ENCODE results near the gene DBI.

DBI gene

GRCh38 chr2:119354860-119355259 is 11.9 kb upstream of the DBI start:
- POLR2A ChIA-PET, result no interaction called here
- CTCF ChIA-PET, result no interaction called here
- no peak overlapping the region for H3K4me3 ChIP-seq (ENCODE audit: low read depth, low read length)
- DNase-seq (ENCODE audit: low read depth, low spot score), result no peak
- TF ChIP-seq CTCF (IDR thresholded peaks at IDR 0.05; ENCODE audit: insufficient read depth, low read length, missing control alignments), result no peak

- CTCF ChIA-PET, result interaction anchor here (1.7 kb wide), 1 partner anchor 116 kb away, joined by 3 read pairs; no protein-coding TSS in a partner anchor
- DNase-seq (ENCODE audit: low read depth, low spot score), result no peak
- TF ChIP-seq CTCF (IDR thresholded peaks at IDR 0.05; ENCODE audit: insufficient read depth, low read length, missing control alignments), result no peak
- POLR2A ChIA-PET, result interaction anchor here (0.6 kb wide), 1 partner anchor 60 kb away, joined by 7 read pairs; no protein-coding TSS in a partner anchor
- no peak overlapping the region for H3K4me3 ChIP-seq (ENCODE audit: low read depth, low read length)
Observed at GRCh38 chr2:119359774-119360173, 7.0 kb upstream of the DBI start.

- no peak overlapping the region for H3K4me3 ChIP-seq (ENCODE audit: low read depth, low read length)
- CTCF ChIA-PET, result interaction anchor here (1.7 kb wide), 1 partner anchor 116 kb away, joined by 3 read pairs; no protein-coding TSS in a partner anchor
- POLR2A ChIA-PET, result interaction anchor here (0.6 kb wide), 1 partner anchor 59 kb away, joined by 7 read pairs; no protein-coding TSS in a partner anchor
- DNase-seq (ENCODE audit: low read depth, low spot score), result no peak
- TF ChIP-seq CTCF (IDR thresholded peaks at IDR 0.05; ENCODE audit: insufficient read depth, low read length, missing control alignments), result no peak
Observed at GRCh38 chr2:119360423-119360966, 6.3 kb upstream of the DBI start.

- H3K4me3 ChIP-seq (ENCODE audit: low read depth, low read length), result no peak overlapping the region
- DNase-seq (ENCODE audit: low read depth, low spot score), result no peak
- CTCF ChIA-PET, result no interaction called here
- POLR2A ChIA-PET, result no interaction called here
- no peak for TF ChIP-seq CTCF (IDR thresholded peaks at IDR 0.05; ENCODE audit: insufficient read depth, low read length, missing control alignments)
Observed at GRCh38 chr2:119364798-119365197, 2.0 kb upstream of the DBI start.

GRCh38 chr2:119365436-119365835 is 1.3 kb upstream of the DBI start:
- ChIA-PET POLR2A (no interaction called here), CTCF (no interaction called here)
- no peak for TF ChIP-seq CTCF (IDR thresholded peaks at IDR 0.05; ENCODE audit: insufficient read depth, low read length, missing control alignments)
- peak overlapping the region; percentile 97 for H3K4me3 ChIP-seq (ENCODE audit: low read depth, low read length)
- DNase-seq (ENCODE audit: low read depth, low spot score), result no peak

GRCh38 chr2:119366161-119366648 is 572 bp upstream of the DBI start:
- no peak for DNase-seq (ENCODE audit: low read depth, low spot score)
- H3K4me3 ChIP-seq (ENCODE audit: low read depth, low read length), result peak overlapping the region; percentile 97
- ChIA-PET POLR2A (interaction anchor here (0.7 to 1.0 kb wide), 6 partner anchors 11 to 76 kb away, joined by 3 to 4 read pairs (median 4); no protein-coding TSS in a partner anchor), CTCF (interaction anchor here (1.2 kb wide), 1 partner anchor 18 kb away, joined by 3 read pairs; no protein-coding TSS in a partner anchor)
- TF ChIP-seq CTCF (IDR thresholded peaks at IDR 0.05; ENCODE audit: insufficient read depth, low read length, missing control alignments), result no peak
